OCI-LY7 (cell line): ENCODE data around the gene DDB1.

ENCODE experiments used
- EZH2phosphoT487 ChIP-seq: fragments of 200-600 bp; sonication (generic); IDR thresholded peaks from 2 replicates; pipeline ENCODE4 v1.6.1; 2018; ENCODE audit warnings: low read depth, borderline replicate concordance, mild to moderate bottlenecking, mixed run types, antibody characterized with exemption, low read length, moderate library complexity, mixed read lengths
- TF ChIP-seq, protein P1 (sequence below): fragments of 200-600 bp; sonication (generic); conservative IDR thresholded peaks from 2 replicates; pipeline ENCODE4 v1.5.1; 2014; ENCODE audit warnings: mild to moderate bottlenecking, antibody characterized with exemption, low read length, moderate library complexity, mixed read lengths

DNA sequence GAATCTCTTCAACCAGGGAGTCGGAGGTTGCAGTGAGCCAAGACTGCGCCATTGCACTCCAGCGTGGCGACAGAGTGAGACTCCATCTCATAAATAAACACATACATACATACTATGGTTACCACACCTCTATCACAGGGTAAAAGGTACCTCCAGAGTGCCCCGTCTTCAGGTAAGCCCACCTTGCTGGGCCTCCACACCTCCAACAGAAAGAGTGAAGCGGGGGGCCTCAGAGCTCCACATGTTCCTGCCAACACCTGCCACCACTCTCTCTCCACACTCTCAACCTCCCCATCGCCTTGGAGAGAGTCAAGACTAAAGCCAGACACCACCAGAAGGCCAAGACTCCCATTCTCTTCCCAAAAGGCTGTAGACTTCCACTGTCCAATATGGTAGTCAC, 27.5 kb downstream of the DDB1 start:
- TF ChIP-seq, protein P1, sequence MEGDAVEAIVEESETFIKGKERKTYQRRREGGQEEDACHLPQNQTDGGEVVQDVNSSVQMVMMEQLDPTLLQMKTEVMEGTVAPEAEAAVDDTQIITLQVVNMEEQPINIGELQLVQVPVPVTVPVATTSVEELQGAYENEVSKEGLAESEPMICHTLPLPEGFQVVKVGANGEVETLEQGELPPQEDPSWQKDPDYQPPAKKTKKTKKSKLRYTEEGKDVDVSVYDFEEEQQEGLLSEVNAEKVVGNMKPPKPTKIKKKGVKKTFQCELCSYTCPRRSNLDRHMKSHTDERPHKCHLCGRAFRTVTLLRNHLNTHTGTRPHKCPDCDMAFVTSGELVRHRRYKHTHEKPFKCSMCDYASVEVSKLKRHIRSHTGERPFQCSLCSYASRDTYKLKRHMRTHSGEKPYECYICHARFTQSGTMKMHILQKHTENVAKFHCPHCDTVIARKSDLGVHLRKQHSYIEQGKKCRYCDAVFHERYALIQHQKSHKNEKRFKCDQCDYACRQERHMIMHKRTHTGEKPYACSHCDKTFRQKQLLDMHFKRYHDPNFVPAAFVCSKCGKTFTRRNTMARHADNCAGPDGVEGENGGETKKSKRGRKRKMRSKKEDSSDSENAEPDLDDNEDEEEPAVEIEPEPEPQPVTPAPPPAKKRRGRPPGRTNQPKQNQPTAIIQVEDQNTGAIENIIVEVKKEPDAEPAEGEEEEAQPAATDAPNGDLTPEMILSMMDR, result no peak
- TF ChIP-seq EZH2phosphoT487, result no peak
